HepG2 (cell line): ENCODE measurements around the gene ATP7B. TPM values are rescaled to one million over a fixed set of nuclear protein-coding genes. Genes with fewer than 3 reads are reported as not detected.
A peak's percentile ranks its signal among the peaks of the same experiment; 100 is the strongest.

ENCODE experiments used
- AGO2 ChIP-seq: fragments of 200-400 bp; formaldehyde crosslinking; optimal IDR thresholded peaks from 2 replicates; pipeline ENCODE3; 2017; ENCODE audit warnings: mild to moderate bottlenecking, low read depth, low read length, moderate library complexity
- DMAP1 ChIP-seq: IDR thresholded peaks from 2 replicates; pipeline ENCODE4 v1.6.1; 2016
- HDAC2 ChIP-seq: sonication (generic); formaldehyde crosslinking; IDR thresholded peaks from 2 replicates; pipeline ENCODE4 v1.4.0; 2020; ENCODE audit warnings: missing genetic modification reagents
- MZF1 ChIP-seq: sonication (generic); formaldehyde crosslinking; IDR thresholded peaks from 2 replicates; pipeline ENCODE4 v1.8.1; 2023; ENCODE audit warnings: mild to moderate bottlenecking, missing genetic modification reagents, borderline replicate concordance
- PHF20 ChIP-seq: sonication (generic); formaldehyde crosslinking; IDR thresholded peaks from 2 replicates; pipeline ENCODE4 v1.5.0; 2020; ENCODE audit warnings: mild to moderate bottlenecking, missing genetic modification reagents
- SIX1 ChIP-seq: sonication (generic); formaldehyde crosslinking; IDR thresholded peaks from 2 replicates; pipeline ENCODE4 v1.4.0; 2020; ENCODE audit warnings: missing genetic modification reagents, borderline replicate concordance
- ZIK1 ChIP-seq: sonication (generic); formaldehyde crosslinking; IDR thresholded peaks from 2 replicates; pipeline ENCODE4 v1.5.0; 2020; ENCODE audit warnings: mild to moderate bottlenecking, low read depth, missing genetic modification reagents, borderline replicate concordance
- ZKSCAN8 ChIP-seq: IDR thresholded peaks from 2 replicates; pipeline ENCODE4 v1.6.1; 2016; ENCODE audit warnings: borderline replicate concordance, missing genetic modification reagents, missing compliant biosample characterization
- ZNF101 ChIP-seq: sonication (generic); formaldehyde crosslinking; IDR thresholded peaks from 2 replicates; pipeline ENCODE4 v1.4.0; 2020; ENCODE audit warnings: mild to moderate bottlenecking, low read depth, missing genetic modification reagents, borderline replicate concordance
- polyA plus RNA-seq, 8 experiments: library from polyadenylated mRNA; depleted of rRNA in 3 of 8; stranded (reverse) in 7 of 8; unstranded in 1 of 8; fragments of >200 nt; fragmentation: Illumina TruSeq in 4 of 8; extraction: Trizol in 4 of 8; gene quantifications; 2 replicates each; pipeline versions ENCODE4 v1.2.1 to v1.2.3, GENCODE V29; 2011 to 2016; ENCODE audit warnings: low read depth in 4 of 8, missing spikeins in 1 of 8, mixed read lengths in 1 of 8; ENCODE audit not compliant: insufficient read depth in 1 of 8
- total RNA-seq, 5 experiments: library from RNA; depleted of rRNA; stranded (reverse); fragments of >200 nt; fragmentation: Illumina TruSeq; extraction: Trizol; gene quantifications; 2 replicates each; pipeline ENCODE4 v1.2.3, GENCODE V29; 2016; ENCODE audit warnings: low read depth in 1 of 5
- TF ChIP-seq, protein P1 (sequence below): sonication (generic); formaldehyde crosslinking; IDR thresholded peaks from 2 replicates; pipeline ENCODE4 v1.4.0; 2020; ENCODE audit warnings: missing genetic modification reagents, borderline replicate concordance
- TF ChIP-seq, protein P2 (sequence below): sonication (generic); formaldehyde crosslinking; IDR thresholded peaks from 2 replicates; pipeline ENCODE4 v1.4.0; 2020; ENCODE audit warnings: mild to moderate bottlenecking, missing genetic modification reagents
- TF ChIP-seq, protein P3 (sequence below): sonication (generic); formaldehyde crosslinking; IDR thresholded peaks from 2 replicates; pipeline ENCODE4 v1.4.0; 2020; ENCODE audit warnings: missing genetic modification reagents
- TF ChIP-seq, protein P4 (sequence below): sonication (generic); formaldehyde crosslinking; IDR thresholded peaks from 2 replicates; pipeline ENCODE4 v1.5.1; 2020; ENCODE audit warnings: mild to moderate bottlenecking, missing genetic modification reagents, borderline replicate concordance
- TF ChIP-seq, protein P5 (sequence below): sonication (generic); formaldehyde crosslinking; IDR thresholded peaks from 2 replicates; pipeline ENCODE4 v1.4.0; 2020; ENCODE audit warnings: mild to moderate bottlenecking, missing genetic modification reagents

The ATP7B gene
- total and polyA plus RNA-seq, 2 of the 13 experiments (the other 11 are each of a cell fraction or from before 2014, with no cell fraction given), result 31.8 to 57.4 TPM

DNA sequence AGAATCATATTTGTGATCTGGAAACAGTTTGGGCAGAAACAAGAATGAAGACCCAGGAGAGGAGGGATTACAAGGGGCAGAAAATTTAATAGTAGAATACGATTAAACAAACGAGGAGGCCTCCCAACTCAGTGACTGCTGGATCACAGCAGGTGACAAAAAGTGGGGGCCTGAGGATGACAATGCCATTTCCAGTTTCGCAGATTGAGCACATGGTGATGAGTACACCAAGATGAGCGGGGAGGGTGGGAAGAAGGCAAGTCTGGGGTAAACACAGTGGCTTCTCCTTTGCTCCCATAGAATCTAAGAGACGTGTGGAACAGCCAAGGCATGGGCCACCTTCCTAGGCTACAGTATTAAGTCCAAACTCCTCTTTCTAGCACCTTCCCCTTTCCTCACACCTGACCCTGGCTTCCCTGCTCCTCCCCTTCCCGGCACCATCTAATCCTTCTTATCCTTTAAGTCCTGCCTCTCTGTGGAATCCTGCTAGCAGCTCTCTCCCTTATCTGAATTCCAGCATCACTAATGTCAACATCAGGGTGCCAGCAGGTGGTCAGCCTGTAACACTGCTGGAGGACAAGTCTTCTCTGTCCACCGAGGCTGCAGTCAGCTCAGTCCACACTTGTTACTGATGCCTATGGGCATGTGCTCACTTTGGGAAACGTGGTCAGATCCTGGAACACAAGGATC lies 13.5 kb downstream of the ATP7B start (continued):
- TF ChIP-seq, protein P1, sequence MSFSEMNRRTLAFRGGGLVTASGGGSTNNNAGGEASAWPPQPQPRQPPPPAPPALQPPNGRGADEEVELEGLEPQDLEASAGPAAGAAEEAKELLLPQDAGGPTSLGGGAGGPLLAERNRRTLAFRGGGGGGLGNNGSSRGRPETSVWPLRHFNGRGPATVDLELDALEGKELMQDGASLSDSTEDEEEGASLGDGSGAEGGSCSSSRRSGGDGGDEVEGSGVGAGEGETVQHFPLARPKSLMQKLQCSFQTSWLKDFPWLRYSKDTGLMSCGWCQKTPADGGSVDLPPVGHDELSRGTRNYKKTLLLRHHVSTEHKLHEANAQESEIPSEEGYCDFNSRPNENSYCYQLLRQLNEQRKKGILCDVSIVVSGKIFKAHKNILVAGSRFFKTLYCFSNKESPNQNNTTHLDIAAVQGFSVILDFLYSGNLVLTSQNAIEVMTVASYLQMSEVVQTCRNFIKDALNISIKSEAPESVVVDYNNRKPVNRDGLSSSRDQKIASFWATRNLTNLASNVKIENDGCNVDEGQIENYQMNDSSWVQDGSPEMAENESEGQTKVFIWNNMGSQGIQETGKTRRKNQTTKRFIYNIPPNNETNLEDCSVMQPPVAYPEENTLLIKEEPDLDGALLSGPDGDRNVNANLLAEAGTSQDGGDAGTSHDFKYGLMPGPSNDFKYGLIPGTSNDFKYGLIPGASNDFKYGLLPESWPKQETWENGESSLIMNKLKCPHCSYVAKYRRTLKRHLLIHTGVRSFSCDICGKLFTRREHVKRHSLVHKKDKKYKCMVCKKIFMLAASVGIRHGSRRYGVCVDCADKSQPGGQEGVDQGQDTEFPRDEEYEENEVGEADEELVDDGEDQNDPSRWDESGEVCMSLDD (CRISPR knock-in tag), result no peak
- TF ChIP-seq HDAC2, result peak; percentile 98
- TF ChIP-seq ZNF101, result no peak
- TF ChIP-seq PHF20 (CRISPR knock-in tag), result no peak
- TF ChIP-seq, protein P2, sequence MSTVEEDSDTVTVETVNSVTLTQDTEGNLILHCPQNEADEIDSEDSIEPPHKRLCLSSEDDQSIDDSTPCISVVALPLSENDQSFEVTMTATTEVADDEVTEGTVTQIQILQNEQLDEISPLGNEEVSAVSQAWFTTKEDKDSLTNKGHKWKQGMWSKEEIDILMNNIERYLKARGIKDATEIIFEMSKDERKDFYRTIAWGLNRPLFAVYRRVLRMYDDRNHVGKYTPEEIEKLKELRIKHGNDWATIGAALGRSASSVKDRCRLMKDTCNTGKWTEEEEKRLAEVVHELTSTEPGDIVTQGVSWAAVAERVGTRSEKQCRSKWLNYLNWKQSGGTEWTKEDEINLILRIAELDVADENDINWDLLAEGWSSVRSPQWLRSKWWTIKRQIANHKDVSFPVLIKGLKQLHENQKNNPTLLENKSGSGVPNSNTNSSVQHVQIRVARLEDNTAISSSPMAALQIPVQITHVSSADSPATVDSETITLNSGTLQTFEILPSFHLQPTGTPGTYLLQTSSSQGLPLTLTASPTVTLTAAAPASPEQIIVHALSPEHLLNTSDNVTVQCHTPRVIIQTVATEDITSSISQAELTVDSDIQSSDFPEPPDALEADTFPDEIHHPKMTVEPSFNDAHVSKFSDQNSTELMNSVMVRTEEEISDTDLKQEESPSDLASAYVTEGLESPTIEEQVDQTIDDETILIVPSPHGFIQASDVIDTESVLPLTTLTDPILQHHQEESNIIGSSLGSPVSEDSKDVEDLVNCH (CRISPR knock-in tag), result no peak
- TF ChIP-seq ZKSCAN8, result peak; percentile 53; the same call in 1 of the 2 replicates
- no peak for TF ChIP-seq MZF1 (CRISPR knock-in tag)
- TF ChIP-seq, protein P3, sequence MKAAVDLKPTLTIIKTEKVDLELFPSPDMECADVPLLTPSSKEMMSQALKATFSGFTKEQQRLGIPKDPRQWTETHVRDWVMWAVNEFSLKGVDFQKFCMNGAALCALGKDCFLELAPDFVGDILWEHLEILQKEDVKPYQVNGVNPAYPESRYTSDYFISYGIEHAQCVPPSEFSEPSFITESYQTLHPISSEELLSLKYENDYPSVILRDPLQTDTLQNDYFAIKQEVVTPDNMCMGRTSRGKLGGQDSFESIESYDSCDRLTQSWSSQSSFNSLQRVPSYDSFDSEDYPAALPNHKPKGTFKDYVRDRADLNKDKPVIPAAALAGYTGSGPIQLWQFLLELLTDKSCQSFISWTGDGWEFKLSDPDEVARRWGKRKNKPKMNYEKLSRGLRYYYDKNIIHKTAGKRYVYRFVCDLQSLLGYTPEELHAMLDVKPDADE (CRISPR knock-in tag), result no peak
- no peak for TF ChIP-seq ZIK1 (CRISPR knock-in tag)
- no peak for TF ChIP-seq AGO2
- peak; percentile 54; the same call in 1 of the 2 replicates for TF ChIP-seq SIX1
- peak; percentile 64; the same call in 1 of the 2 replicates for TF ChIP-seq DMAP1 (CRISPR knock-in tag)
- TF ChIP-seq, protein P4, sequence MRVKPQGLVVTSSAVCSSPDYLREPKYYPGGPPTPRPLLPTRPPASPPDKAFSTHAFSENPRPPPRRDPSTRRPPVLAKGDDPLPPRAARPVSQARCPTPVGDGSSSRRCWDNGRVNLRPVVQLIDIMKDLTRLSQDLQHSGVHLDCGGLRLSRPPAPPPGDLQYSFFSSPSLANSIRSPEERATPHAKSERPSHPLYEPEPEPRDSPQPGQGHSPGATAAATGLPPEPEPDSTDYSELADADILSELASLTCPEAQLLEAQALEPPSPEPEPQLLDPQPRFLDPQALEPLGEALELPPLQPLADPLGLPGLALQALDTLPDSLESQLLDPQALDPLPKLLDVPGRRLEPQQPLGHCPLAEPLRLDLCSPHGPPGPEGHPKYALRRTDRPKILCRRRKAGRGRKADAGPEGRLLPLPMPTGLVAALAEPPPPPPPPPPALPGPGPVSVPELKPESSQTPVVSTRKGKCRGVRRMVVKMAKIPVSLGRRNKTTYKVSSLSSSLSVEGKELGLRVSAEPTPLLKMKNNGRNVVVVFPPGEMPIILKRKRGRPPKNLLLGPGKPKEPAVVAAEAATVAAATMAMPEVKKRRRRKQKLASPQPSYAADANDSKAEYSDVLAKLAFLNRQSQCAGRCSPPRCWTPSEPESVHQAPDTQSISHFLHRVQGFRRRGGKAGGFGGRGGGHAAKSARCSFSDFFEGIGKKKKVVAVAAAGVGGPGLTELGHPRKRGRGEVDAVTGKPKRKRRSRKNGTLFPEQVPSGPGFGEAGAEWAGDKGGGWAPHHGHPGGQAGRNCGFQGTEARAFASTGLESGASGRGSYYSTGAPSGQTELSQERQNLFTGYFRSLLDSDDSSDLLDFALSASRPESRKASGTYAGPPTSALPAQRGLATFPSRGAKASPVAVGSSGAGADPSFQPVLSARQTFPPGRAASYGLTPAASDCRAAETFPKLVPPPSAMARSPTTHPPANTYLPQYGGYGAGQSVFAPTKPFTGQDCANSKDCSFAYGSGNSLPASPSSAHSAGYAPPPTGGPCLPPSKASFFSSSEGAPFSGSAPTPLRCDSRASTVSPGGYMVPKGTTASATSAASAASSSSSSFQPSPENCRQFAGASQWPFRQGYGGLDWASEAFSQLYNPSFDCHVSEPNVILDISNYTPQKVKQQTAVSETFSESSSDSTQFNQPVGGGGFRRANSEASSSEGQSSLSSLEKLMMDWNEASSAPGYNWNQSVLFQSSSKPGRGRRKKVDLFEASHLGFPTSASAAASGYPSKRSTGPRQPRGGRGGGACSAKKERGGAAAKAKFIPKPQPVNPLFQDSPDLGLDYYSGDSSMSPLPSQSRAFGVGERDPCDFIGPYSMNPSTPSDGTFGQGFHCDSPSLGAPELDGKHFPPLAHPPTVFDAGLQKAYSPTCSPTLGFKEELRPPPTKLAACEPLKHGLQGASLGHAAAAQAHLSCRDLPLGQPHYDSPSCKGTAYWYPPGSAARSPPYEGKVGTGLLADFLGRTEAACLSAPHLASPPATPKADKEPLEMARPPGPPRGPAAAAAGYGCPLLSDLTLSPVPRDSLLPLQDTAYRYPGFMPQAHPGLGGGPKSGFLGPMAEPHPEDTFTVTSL (CRISPR knock-in tag), result no peak; the same call in 1 of the 2 replicates
- TF ChIP-seq, protein P5, sequence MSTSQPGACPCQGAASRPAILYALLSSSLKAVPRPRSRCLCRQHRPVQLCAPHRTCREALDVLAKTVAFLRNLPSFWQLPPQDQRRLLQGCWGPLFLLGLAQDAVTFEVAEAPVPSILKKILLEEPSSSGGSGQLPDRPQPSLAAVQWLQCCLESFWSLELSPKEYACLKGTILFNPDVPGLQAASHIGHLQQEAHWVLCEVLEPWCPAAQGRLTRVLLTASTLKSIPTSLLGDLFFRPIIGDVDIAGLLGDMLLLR (CRISPR knock-in tag), result 0 out of 2 replicates have a peak, but pooled peaks have one; percentile 52
